IMR-90 (cell line): ENCODE results near the gene CHIT1. TPM values are rescaled to one million over a fixed set of nuclear protein-coding genes. Genes with fewer than 3 reads are reported as not detected.

Experiments used
- ATAC-seq: fragments of 200-7000 bp; cut with Tn5 transposase; 2 replicates; pipeline ENCODE4 v1.9.1; 2020; ENCODE audit warnings: low read depth, mild to moderate bottlenecking, moderate library complexity
- BruUV-seq: library from RNA; stranded (reverse); fragments of 400-500 nt; replicated peaks from 2 replicates; lab custom pipeline; 2021; lab: Mats Ljungman, UMichigan
- CTCF ChIA-PET: fragments of 300-600 bp; formaldehyde crosslinking; extraction: SDS; loops from one replicate; lab custom pipeline; 2021; ENCODE audit warnings: antibody characterized with exemption; lab: Yijun Ruan, JAX
- POLR2A ChIA-PET: fragments of 300-600 bp; sonication (Branson Sonifier 250); formaldehyde crosslinking; loops from one replicate; lab custom pipeline; 2022; ENCODE audit warnings: antibody characterized with exemption; ENCODE audit not compliant: unreplicated experiment; lab: Charles Lee
- DNase-seq: peaks from one replicate; pipeline ENCODE4 v3.0.0; 2013
- H2AFZ ChIP-seq: replicated peaks from 2 replicates; pipeline ENCODE3; 2013; ENCODE audit warnings: low read length, mild to moderate bottlenecking; ENCODE audit not compliant: poor library complexity
- H2AK5ac ChIP-seq: 2 replicates; pipeline ENCODE4 v1.6.1; 2013; ENCODE audit warnings: low read depth, low read length, inconsistent platforms
- H2AK9ac ChIP-seq: replicated peaks from 2 replicates; pipeline ENCODE3; 2013; ENCODE audit warnings: mild to moderate bottlenecking, low read depth, low read length, moderate library complexity; ENCODE audit not compliant: poor library complexity
- H2BK120ac ChIP-seq: 2 replicates; pipeline ENCODE4 v1.6.1; 2013; ENCODE audit warnings: low read depth, low read length, inconsistent platforms
- H2BK15ac ChIP-seq: 3 replicates; pipeline ENCODE4 v1.6.1; 2013; ENCODE audit warnings: low read depth, low read length, inconsistent platforms
- H2BK20ac ChIP-seq: 2 replicates; pipeline ENCODE4 v1.6.1; 2013; ENCODE audit warnings: low read depth, mild to moderate bottlenecking, inconsistent platforms, low read length, moderate library complexity
- H2BK5ac ChIP-seq: 2 replicates; pipeline ENCODE4 v1.6.1; 2013; ENCODE audit warnings: mild to moderate bottlenecking, low read depth, low read length, inconsistent platforms; ENCODE audit not compliant: poor library complexity, severe bottlenecking
- H3K14ac ChIP-seq: replicated peaks from 2 replicates; pipeline ENCODE4 v1.6.1; 2013; ENCODE audit warnings: low read depth, low read length, inconsistent platforms
- H3K18ac ChIP-seq: 2 replicates; pipeline ENCODE4 v1.6.1; 2013; ENCODE audit warnings: low read depth, low read length, control low read depth
- H3K23ac ChIP-seq: 2 replicates; pipeline ENCODE4 v1.6.1; 2013; ENCODE audit warnings: low read depth, low read length, inconsistent platforms
- H3K27ac ChIP-seq: 2 replicates; pipeline ENCODE4 v1.5.1; 2013; ENCODE audit warnings: mild to moderate bottlenecking, control low read depth, low read length; ENCODE audit not compliant: insufficient read depth
- H3K27me3 ChIP-seq: 2 replicates; pipeline ENCODE4 v1.6.1; 2013; ENCODE audit warnings: low read length; ENCODE audit not compliant: control insufficient read depth, insufficient read depth
- H3K36me3 ChIP-seq: 2 replicates; pipeline ENCODE4 v1.6.1; 2013; ENCODE audit warnings: low read length, mixed read lengths; ENCODE audit not compliant: control insufficient read depth, insufficient read depth
- H3K4ac ChIP-seq: 2 replicates; pipeline ENCODE4 v1.6.1; 2013; ENCODE audit warnings: low read depth, low read length, inconsistent platforms
- H3K4me1 ChIP-seq: 2 replicates; pipeline ENCODE4 v1.6.1; 2013; ENCODE audit warnings: low read length, mixed read lengths; ENCODE audit not compliant: control insufficient read depth, insufficient read depth
- H3K4me2 ChIP-seq: 2 replicates; pipeline ENCODE4 v1.6.1; 2013; ENCODE audit warnings: low read depth, mild to moderate bottlenecking, control low read depth, low read length, moderate library complexity
- H3K4me3 ChIP-seq: 2 replicates; pipeline ENCODE4 v1.5.1; 2013; ENCODE audit warnings: low read depth, mild to moderate bottlenecking, control low read depth, low read length, moderate library complexity; ENCODE audit not compliant: insufficient read depth
- H3K56ac ChIP-seq: 2 replicates; pipeline ENCODE4 v1.6.1; 2013; ENCODE audit warnings: low read length, inconsistent platforms; ENCODE audit not compliant: insufficient read depth; ENCODE audit errors: extremely low read depth
- H3K79me1 ChIP-seq, 2 experiments: 2 replicates each; pipeline ENCODE4 v1.6.1; 2013; ENCODE audit warnings: low read length in 2 of 2, inconsistent platforms in 1 of 2, low read depth in 1 of 2
- H3K9ac ChIP-seq: 2 replicates; pipeline ENCODE4 v1.6.1; 2013; ENCODE audit warnings: low read depth, low read length, control low read depth
- H3K9me1 ChIP-seq: 2 replicates; pipeline ENCODE4 v1.6.1; 2013; ENCODE audit warnings: low read length, inconsistent platforms; ENCODE audit not compliant: insufficient read depth
- H3K9me3 ChIP-seq: 2 replicates; pipeline ENCODE4 v1.6.1; 2013; ENCODE audit warnings: low read length; ENCODE audit not compliant: control insufficient read depth, insufficient read depth
- H4K20me1 ChIP-seq: 2 replicates; pipeline ENCODE4 v1.6.1; 2013; ENCODE audit warnings: low read length, inconsistent platforms; ENCODE audit not compliant: insufficient read depth
- H4K5ac ChIP-seq: 2 replicates; pipeline ENCODE4 v1.6.1; 2013; ENCODE audit warnings: mild to moderate bottlenecking, low read depth, low read length, control low read depth
- H4K8ac ChIP-seq, 2 experiments: 2 replicates each; pipeline ENCODE4 v1.6.1; 2013; ENCODE audit warnings: low read depth in 2 of 2, low read length in 2 of 2, control low read depth in 1 of 2, inconsistent platforms in 1 of 2
- H4K91ac ChIP-seq: 2 replicates; pipeline ENCODE4 v1.6.1; 2013; ENCODE audit warnings: low read depth, low read length, inconsistent platforms; ENCODE audit not compliant: insufficient read depth
- RFX5 ChIP-seq: IDR thresholded peaks from 2 replicates; pipeline ENCODE4 v1.8.0; 2012; ENCODE audit warnings: low read depth, mild to moderate bottlenecking, low read length, moderate library complexity
- WGBS, 2 experiments: methylation state at CpG; one replicate each; pipeline versions ENCODE4 v1.1.5 to v1.1.7; 2013; ENCODE audit warnings: missing lambda C conversion rate in 2 of 2; ENCODE audit not compliant: insufficient read length in 1 of 2; ENCODE audit errors: extremely low coverage in 2 of 2; 5-methylcytosine and 5-hydroxymethylcytosine counted together
- dilution Hi-C: fragments of 300-500 bp; cut with HindIII; formaldehyde crosslinking; loops from one replicate; pipeline ENCODE4 v1.14.3; 2018; ENCODE audit warnings: low sequenced_read_pairs; ENCODE audit not compliant: unreplicated experiment
- in situ Hi-C: fragments of 300-500 bp; cut with MboI; formaldehyde crosslinking; loops from 3 replicates; pipeline ENCODE4 v1.14.3; 2019; ENCODE audit warnings: low sequenced_read_pairs, inconsistent platforms, mixed read lengths
- intact Hi-C: fragments of 100-400 bp; cut with micrococcal nuclease; formaldehyde crosslinking; loops from 2 replicates; pipeline ENCODE4 v1.10.0; 2022
- polyA plus RNA-seq, 3 experiments: library from polyadenylated mRNA; depleted of rRNA; stranded (reverse); fragments of >200 nt; gene quantifications; 2 replicates each; pipeline ENCODE4 v1.2.3, GENCODE V29; 2012; ENCODE audit warnings: low replicate concordance in 1 of 3
- total RNA-seq: library from RNA; depleted of rRNA; stranded (reverse); fragments of >200 nt; gene quantifications from 2 replicates; pipeline ENCODE4 v1.2.3, GENCODE V29; 2012

CHIT1 gene
- total and polyA plus RNA-seq, 2 of the 4 experiments (the other 2 are of a cell fraction), result not detected

GRCh38 chr1:203265541-203265940 lies 36.1 kb upstream of the CHIT1 start:
- intact Hi-C loops (loop anchor here (5.0 kb wide), 1 partner anchor 148 kb away; no protein-coding TSS in a partner anchor), dilution Hi-C loops (no loop called here), in situ Hi-C loops (no loop called here)
- H3K4me3 ChIP-seq, result no peak overlapping the region
- no peak overlapping the region for H3K4ac ChIP-seq
- H4K91ac ChIP-seq, result no peak overlapping the region
- WGBS, 2 experiments, result no CpG with 5 or more reads among the region's 4 CpGs
- H3K79me1 ChIP-seq, result no peaks in the 10 kb centered on the region
- no peaks in the 10 kb centered on the region for H3K4me1 ChIP-seq
- no peak overlapping the region for H3K23ac ChIP-seq
- H2BK15ac ChIP-seq, result no peak overlapping the region
- no peak for TF ChIP-seq RFX5
- no peak overlapping the region for H2AK5ac ChIP-seq
- H3K18ac ChIP-seq, result no peak overlapping the region
- no peaks in the 10 kb centered on the region for H3K36me3 ChIP-seq
- no peak overlapping the region for H2BK120ac ChIP-seq
- H3K9ac ChIP-seq, result no peak overlapping the region
- no peaks in the 10 kb centered on the region for H4K20me1 ChIP-seq
- H4K8ac ChIP-seq, result no peak overlapping the region
- H3K14ac ChIP-seq, result no peak overlapping the region
- ATAC-seq (no peak), DNase-seq (no peak)
- no peaks in the 10 kb centered on the region for H3K9me3 ChIP-seq
- H2AFZ ChIP-seq, result no peak overlapping the region
- ChIA-PET POLR2A (no interaction called here), CTCF (no interaction called here)
- no TSS peak for BruUV-seq
- no peak overlapping the region for H3K56ac ChIP-seq
- H2AK9ac ChIP-seq, result no peak overlapping the region
- H3K9me1 ChIP-seq, result no peaks in the 10 kb centered on the region
- no peak overlapping the region for H4K5ac ChIP-seq
- H3K27me3 ChIP-seq, result peaks cover 13% of the 10 kb centered on the region
- no peak overlapping the region for H3K27ac ChIP-seq
- no peak overlapping the region for H2BK5ac ChIP-seq
- H2BK20ac ChIP-seq, result no peak overlapping the region
- no peak overlapping the region for H3K4me2 ChIP-seq
